GM12801 (cell line): ENCODE results near the gene CREB5.

Experiments
- CTCF ChIP-seq: IDR thresholded peaks from one replicate; pipeline ENCODE4 v1.5.1; 2011; ENCODE audit warnings: control low read depth; ENCODE audit not compliant: insufficient read length; ENCODE audit errors: extremely low read depth

Gene CREB5

GRCh38 chr7:28661826-28662595 is 249.7 kb downstream of the CREB5 start:
- no peak for TF ChIP-seq CTCF

GRCh38 chr7:28666154-28666553 is 253.8 kb downstream of the CREB5 start:
- TF ChIP-seq CTCF: no peak

- no peak for TF ChIP-seq CTCF
These were observed 255.8 kb downstream of the CREB5 start for GRCh38 chr7:28668085-28668484.

- no peak for TF ChIP-seq CTCF
These were observed 257.0 kb downstream of the CREB5 start for GRCh38 chr7:28669330-28669729.

- TF ChIP-seq CTCF: no peak
These were observed 259.2 kb downstream of the CREB5 start for GRCh38 chr7:28671526-28671925.

GRCh38 chr7:28672397-28672797 is 260.1 kb downstream of the CREB5 start:
- TF ChIP-seq CTCF: no peak

- TF ChIP-seq CTCF: no peak
These were observed 262.1 kb downstream of the CREB5 start for GRCh38 chr7:28674359-28674782.
